ENCODE measurements around the gene GRHL3.
A peak's percentile ranks its signal among the peaks of the same experiment; 100 is the strongest.

GRHL3 gene

GRCh38 chr1:24344090-24344742 is 25.1 kb downstream of the GRHL3 start:
- no peak for DNase-seq (ENCODE audit: low spot score)

GRCh38 chr1:24345334-24345733 is 26.2 kb downstream of the GRHL3 start:
- no peak for DNase-seq (ENCODE audit: low spot score)

GRCh38 chr1:24347159-24347934 is 28.2 kb downstream of the GRHL3 start:
- DNase-seq (ENCODE audit: low spot score), result no peak

- no peak for DNase-seq (ENCODE audit: low spot score)
Measured at GRCh38 chr1:24348196-24348595, 29.0 kb downstream of the GRHL3 start.

GRCh38 chr1:24349891-24350290 is 30.7 kb downstream of the GRHL3 start:
- no peak for DNase-seq (ENCODE audit: low spot score)

- DNase-seq (ENCODE audit: low spot score), result peak; percentile 55
Measured at GRCh38 chr1:24351247-24351646, 32.1 kb downstream of the GRHL3 start.

- peak; percentile 30 for DNase-seq (ENCODE audit: low spot score)
Measured at GRCh38 chr1:24351918-24352627, 32.9 kb downstream of the GRHL3 start.

GRCh38 chr1:24353292-24353891 is 34.2 kb downstream of the GRHL3 start:
- DNase-seq (ENCODE audit: low spot score), result no peak

GRCh38 chr1:24355466-24355865 is 36.3 kb downstream of the GRHL3 start:
- no peak for DNase-seq (ENCODE audit: low spot score)

- no peak for DNase-seq (ENCODE audit: low spot score)
Measured at GRCh38 chr1:24357038-24357437, 37.9 kb downstream of the GRHL3 start.

GRCh38 chr1:24360681-24361080 is 41.5 kb downstream of the GRHL3 start:
- no peak for DNase-seq (ENCODE audit: low spot score)

GRCh38 chr1:24361811-24362210 is 42.7 kb downstream of the GRHL3 start:
- no peak for DNase-seq (ENCODE audit: low spot score)

- no peak for DNase-seq (ENCODE audit: low spot score)
Measured at GRCh38 chr1:24362396-24362795, 43.2 kb downstream of the GRHL3 start.

GRCh38 chr1:24362982-24363614 is 43.9 kb downstream of the GRHL3 start:
- DNase-seq (ENCODE audit: low spot score), result no peak

- no peak for DNase-seq (ENCODE audit: low spot score)
Measured at GRCh38 chr1:24363994-24364393, 44.8 kb downstream of the GRHL3 start.

- no peak for DNase-seq (ENCODE audit: low spot score)
Measured at GRCh38 chr1:24364605-24364974, 45.4 kb downstream of the GRHL3 start.

- DNase-seq (ENCODE audit: low spot score), result peak; percentile 86
Measured at GRCh38 chr1:24364975-24365678, 46.0 kb downstream of the GRHL3 start.

GRCh38 chr1:24366707-24367106 is 47.5 kb downstream of the GRHL3 start:
- no peak for DNase-seq (ENCODE audit: low spot score)

- DNase-seq (ENCODE audit: low spot score), result no peak
Measured at GRCh38 chr1:24369199-24369598, 50.0 kb downstream of the GRHL3 start.

- DNase-seq (ENCODE audit: low spot score), result no peak
Measured at GRCh38 chr1:24369801-24370200, 50.6 kb downstream of the GRHL3 start.

- no peak for DNase-seq (ENCODE audit: low spot score)
Measured at GRCh38 chr1:24373044-24373443, 53.9 kb downstream of the GRHL3 start.

- DNase-seq (ENCODE audit: low spot score), result no peak
Measured at GRCh38 chr1:24373710-24374109, 54.6 kb downstream of the GRHL3 start.

Measured in activated CD4-positive, alpha-beta T cell treated with anti-CD3 and anti-CD28 coated beads, Interleukin-2, Interleukin-4, amounts not matched to agents 100 ng/mL and 50 ng/mL, durations not matched to agents 16 hours and 8 hours (primary cell).